Aorta (tissue), 5 donors: ENCODE data around the gene TM7SF2. TPM values are rescaled to one million over a fixed set of nuclear protein-coding genes. Genes with fewer than 3 reads are reported as not detected.

Experiments used
- ATAC-seq: fragments of 200-7000 bp; cut with Tn5 transposase; one replicate; pipeline ENCODE4 v1.9.1; 2022; ENCODE audit warnings: moderate library complexity; ENCODE audit not compliant: low FRiP score
- DNase-seq, 2 donors: peaks; one replicate each; pipeline ENCODE4 v3.0.0-alpha.2; 2020
- H3K27ac ChIP-seq, 2 donors: one replicate each; pipeline ENCODE4 v1.5.1; 2013; ENCODE audit warnings: low read length in 2 of 2, mild to moderate bottlenecking in 2 of 2, moderate library complexity in 2 of 2, control low read depth in 1 of 2, inconsistent platforms in 1 of 2, low read depth in 1 of 2
- H3K27me3 ChIP-seq, 2 donors: one replicate each; pipeline ENCODE4 v1.6.1; 2013; ENCODE audit warnings: control low read depth in 1 of 2, low read length in 1 of 2, mild to moderate bottlenecking in 1 of 2, moderate library complexity in 1 of 2; ENCODE audit not compliant: insufficient read depth in 2 of 2, control insufficient read depth in 1 of 2
- H3K36me3 ChIP-seq, 2 donors: one replicate each; pipeline ENCODE4 v1.6.1; 2013; ENCODE audit warnings: control low read depth in 1 of 2, low read length in 1 of 2, mild to moderate bottlenecking in 1 of 2; ENCODE audit not compliant: insufficient read depth in 2 of 2, control insufficient read depth in 1 of 2
- H3K4me1 ChIP-seq, 2 donors: one replicate each; pipeline ENCODE4 v1.6.1; 2013; ENCODE audit warnings: low read length in 2 of 2, control low read depth in 1 of 2, mild to moderate bottlenecking in 1 of 2, moderate library complexity in 1 of 2; ENCODE audit not compliant: insufficient read depth in 2 of 2, control insufficient read depth in 1 of 2
- H3K4me3 ChIP-seq, 2 donors: one replicate each; pipeline ENCODE4 v1.5.1; 2013; ENCODE audit warnings: low read length in 2 of 2, control low read depth in 1 of 2, mild to moderate bottlenecking in 1 of 2
- H3K9me3 ChIP-seq: one replicate; pipeline ENCODE4 v1.6.1; 2013; ENCODE audit warnings: mild to moderate bottlenecking, low read length; ENCODE audit not compliant: control insufficient read depth
- WGBS, 2 donors: extraction: QIAGEN DNeasy Blood & Tissue Kit; methylation state at CpG; one replicate each; pipeline ENCODE4 v1.1.7; 2013; 5-methylcytosine and 5-hydroxymethylcytosine counted together
- intact Hi-C, 2 donors: fragments of 100-400 bp; cut with DNase I; formaldehyde crosslinking; loops; one replicate each; pipeline versions ENCODE4 v1.14.2 to v1.15.0; 2022
- polyA plus RNA-seq, 2 donors: library from polyadenylated mRNA; stranded (reverse); fragments of 200-250 nt; gene quantifications; one replicate each; pipeline ENCODE4 v1.2.3, GENCODE V29; 2013
- total RNA-seq, 2 donors: library from RNA; stranded (reverse); fragmentation: NEBNext Ultra II Directional; extraction: Animal tissue kit (Norgen Biotek cat#: 25700); gene quantifications; one replicate each; pipeline ENCODE4 v1.2.1, GENCODE V29; 2021
- donor health status: healthy with polysubstance abuse.
- donor health status: Bipolar disorder and iron deficiency.
- donor health status: DM: no; HTN: no; CAD: no.
- donor health status: DM: no; HTN: no; CAD: no.
- donor health status: DM: yes; HTN: yes; CAD: no.

Gene TM7SF2
- total and polyA plus RNA-seq, 4 donors, result 4.0 to 11.8 (median 6.2) TPM

DNA sequence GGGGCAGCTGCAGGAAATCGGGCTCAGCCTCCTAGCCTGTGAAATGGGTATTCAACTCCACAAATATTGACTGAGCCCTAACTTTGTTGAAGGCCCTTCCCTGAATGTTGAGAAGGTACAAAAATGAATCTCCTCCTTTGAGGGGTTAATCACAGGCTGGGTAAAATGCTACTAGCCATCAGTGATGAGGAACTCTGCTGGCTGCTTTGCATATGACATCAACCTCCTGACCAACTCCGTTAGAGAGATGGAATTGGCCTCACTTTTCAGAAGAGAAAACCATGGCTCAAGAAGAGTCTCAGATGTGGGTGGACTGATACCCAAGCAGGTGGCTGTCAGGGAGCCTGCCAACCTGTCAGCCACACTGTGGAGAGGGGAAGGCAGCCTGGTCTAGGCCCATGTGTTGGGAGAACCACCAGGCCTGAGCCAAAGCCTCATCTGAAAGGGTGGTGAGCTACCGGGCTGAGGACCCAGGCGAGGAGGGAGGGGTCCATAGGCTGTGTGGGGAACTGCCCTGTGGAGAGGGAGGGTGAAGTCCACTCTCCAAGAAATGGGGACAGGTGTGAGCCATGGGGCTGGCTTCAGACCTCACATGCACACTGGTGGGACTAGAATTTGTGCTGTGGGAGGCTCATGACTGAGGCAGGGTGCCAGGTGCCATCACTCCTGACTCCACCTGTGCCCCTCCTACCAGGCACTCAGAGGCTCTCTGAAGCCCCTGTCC lies 39.6 kb upstream of the TM7SF2 start:
- Histone ChIP-seq H3K4me1 (no peaks in the 10 kb centered on the region), H3K4me3 (no peak overlapping the region), H3K36me3 (no peaks in the 10 kb centered on the region), H3K27me3 (no peaks in the 10 kb centered on the region), H3K9me3 (no peaks in the 10 kb centered on the region), H3K27ac (no peak overlapping the region)
- ATAC-seq (no peak), DNase-seq (no peak)
- WGBS, 2 donors, result 62 to 66% methylated on average over 4 of the region's 4 CpGs
- intact Hi-C loops, result no loop called here

DNA sequence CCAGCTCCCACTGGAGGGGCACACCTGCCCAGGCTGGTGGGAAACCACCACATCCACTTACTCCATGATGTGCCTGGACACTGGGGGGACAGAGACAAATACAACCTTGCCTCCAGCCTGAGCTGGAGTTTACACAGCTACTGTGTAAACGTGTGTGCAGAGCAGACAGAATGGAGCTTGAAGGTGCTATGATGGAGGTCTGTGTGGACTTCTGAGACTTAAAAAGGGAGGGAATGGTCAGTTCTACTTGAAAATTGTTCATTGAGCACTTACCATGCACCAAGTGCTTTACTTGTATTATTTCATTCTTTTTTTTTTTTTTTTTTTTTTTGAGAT lies 39.1 kb upstream of the TM7SF2 start:
- intact Hi-C loops, result no loop called here

DNA sequence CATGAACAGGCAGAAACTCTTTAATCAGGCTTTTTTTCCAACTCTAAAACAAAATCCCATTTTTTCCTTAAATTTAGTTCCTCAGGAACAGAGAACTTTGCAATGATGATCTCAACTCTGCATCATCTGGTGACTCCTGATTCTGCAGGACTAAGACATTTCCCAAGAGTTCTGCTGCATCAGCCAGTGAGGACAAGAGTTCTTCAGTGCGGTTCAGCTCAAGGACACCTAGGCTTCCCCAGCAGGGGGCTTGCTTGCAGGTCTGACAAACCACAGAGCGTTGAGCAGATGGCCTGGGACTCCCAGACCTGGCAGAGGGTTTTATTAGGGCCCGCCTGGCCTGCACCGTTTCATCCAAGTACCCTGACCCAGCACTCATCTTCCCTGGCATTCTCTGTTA lies 34.2 kb upstream of the TM7SF2 start:
- H3K36me3 ChIP-seq, result no peaks in the 10 kb centered on the region
- WGBS, 2 donors, result 80 to 85% methylated on average over 4 of the region's 4 CpGs
- H3K27ac ChIP-seq, result no peak overlapping the region
- H3K4me3 ChIP-seq, result no peak overlapping the region
- H3K4me1 ChIP-seq, result no peaks in the 10 kb centered on the region
- ATAC-seq (no peak), DNase-seq (no peak)
- H3K9me3 ChIP-seq, result no peaks in the 10 kb centered on the region
- intact Hi-C loops, result no loop called here
- no peaks in the 10 kb centered on the region for H3K27me3 ChIP-seq

More for the DNA sequence above, 39.1 kb upstream of the TM7SF2 start:
- H3K36me3 ChIP-seq, result no peaks in the 10 kb centered on the region
- H3K4me1 ChIP-seq, result no peaks in the 10 kb centered on the region
- H3K27ac ChIP-seq, result no peak overlapping the region
- DNase-seq, result no peak
- WGBS, 2 donors, result 56 to 71% methylated on average over 1 of the region's 1 CpG
- ATAC-seq, result no peak
- H3K4me3 ChIP-seq, result no peak overlapping the region
- H3K9me3 ChIP-seq, result no peaks in the 10 kb centered on the region
- H3K27me3 ChIP-seq, result no peaks in the 10 kb centered on the region

DNA sequence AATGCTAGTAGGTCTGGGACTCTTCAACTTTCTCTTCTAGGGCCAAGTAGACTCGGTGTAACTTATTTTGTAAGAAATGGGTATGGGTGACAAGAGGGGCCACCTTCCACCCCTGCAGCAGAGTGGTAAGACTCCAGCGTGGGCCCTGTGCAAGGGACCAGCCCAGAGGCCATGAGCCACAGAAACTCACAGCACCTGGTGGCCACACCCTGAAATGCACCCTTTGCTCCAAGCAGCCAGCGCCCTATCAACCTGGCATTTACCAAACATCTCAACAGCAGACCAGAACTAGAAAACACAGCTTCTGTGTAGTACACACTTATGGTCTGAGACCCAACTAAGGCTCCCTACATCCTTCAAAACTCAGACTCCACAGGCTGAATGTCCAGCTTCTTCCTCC lies 33.5 kb upstream of the TM7SF2 start:
- no peaks in the 10 kb centered on the region for H3K27me3 ChIP-seq
- H3K27ac ChIP-seq, result no peak overlapping the region
- H3K9me3 ChIP-seq, result no peaks in the 10 kb centered on the region
- no peak for DNase-seq
- ATAC-seq, result peak; percentile 15
- H3K4me3 ChIP-seq, result no peak overlapping the region
- no peaks in the 10 kb centered on the region for H3K36me3 ChIP-seq
- H3K4me1 ChIP-seq, result no peaks in the 10 kb centered on the region
- intact Hi-C loops, result no loop called here
- 62 to 67% methylated on average over 3 of the region's 3 CpGs for WGBS, 2 donors

DNA sequence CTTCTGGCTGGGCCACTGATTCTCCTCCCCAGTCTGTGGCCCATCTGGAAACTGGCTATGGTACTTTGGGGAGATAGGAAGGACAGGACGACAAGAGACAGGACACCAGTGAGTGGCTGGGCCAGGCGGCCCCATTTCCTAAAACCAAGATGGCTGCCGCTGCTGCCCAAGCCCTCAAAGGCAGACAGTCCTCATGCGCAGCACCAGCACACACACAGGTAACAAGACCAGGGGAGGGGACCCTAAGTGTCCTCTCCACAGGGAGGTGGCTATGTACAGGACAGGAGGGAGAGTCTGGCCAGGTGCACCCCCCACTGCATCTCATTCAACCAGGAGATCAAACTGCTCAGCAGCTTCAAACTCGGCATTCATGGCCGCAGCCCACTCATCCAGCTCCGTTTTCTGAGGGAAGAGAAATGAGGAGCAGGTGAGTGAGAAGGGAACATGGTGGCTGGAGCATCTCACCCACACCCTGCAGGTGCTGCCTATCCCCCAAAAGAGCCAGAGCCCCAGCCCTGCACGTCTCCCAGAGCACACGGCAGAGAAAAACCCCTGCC lies 32.8 kb upstream of the TM7SF2 start:
- Histone ChIP-seq H3K27me3 (no peaks in the 10 kb centered on the region), H3K36me3 (no peaks in the 10 kb centered on the region), H3K4me1 (no peaks in the 10 kb centered on the region), H3K4me3 (no peak overlapping the region), H3K9me3 (no peaks in the 10 kb centered on the region), H3K27ac (no peak overlapping the region)
- no peak for DNase-seq
- 90 to 95% methylated on average over 9 of the region's 9 CpGs for WGBS, 2 donors
- intact Hi-C loops, result no loop called here
- no peak for ATAC-seq

DNA sequence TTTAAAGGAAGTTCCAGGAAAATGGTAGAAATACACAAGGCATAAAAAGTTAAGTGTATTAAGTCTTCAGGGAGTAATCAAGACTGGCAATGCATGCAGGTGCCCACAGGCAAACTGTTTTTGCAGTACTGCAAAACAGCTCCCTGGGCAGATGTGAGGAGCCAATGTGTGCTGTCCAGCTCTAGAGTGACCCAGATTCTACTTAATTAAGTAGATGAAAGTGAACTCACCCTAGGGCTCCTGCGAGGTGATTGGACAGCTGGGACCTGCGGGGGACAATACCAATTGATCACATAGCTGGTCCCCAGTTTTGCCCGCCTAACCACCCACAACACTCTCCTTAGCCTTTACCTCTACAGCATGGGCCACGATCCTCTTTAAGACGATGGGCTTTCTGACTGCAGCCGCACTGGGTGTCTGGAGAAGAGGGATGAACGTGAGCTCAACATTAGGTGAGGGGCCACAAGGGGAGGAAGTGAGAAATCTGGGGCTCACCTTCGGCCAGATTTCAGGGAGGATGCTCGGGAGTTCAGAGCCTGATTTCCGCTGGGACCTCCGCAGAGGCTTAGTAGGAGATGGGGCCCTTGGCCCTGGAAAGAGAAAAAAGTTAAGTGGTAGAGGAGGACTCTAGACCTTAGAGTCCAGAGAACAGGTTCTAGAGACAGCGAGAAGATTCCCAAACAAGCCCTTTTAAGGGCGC lies 28.4 kb upstream of the TM7SF2 start:
- no peak overlapping the region for H3K27ac ChIP-seq

DNA sequence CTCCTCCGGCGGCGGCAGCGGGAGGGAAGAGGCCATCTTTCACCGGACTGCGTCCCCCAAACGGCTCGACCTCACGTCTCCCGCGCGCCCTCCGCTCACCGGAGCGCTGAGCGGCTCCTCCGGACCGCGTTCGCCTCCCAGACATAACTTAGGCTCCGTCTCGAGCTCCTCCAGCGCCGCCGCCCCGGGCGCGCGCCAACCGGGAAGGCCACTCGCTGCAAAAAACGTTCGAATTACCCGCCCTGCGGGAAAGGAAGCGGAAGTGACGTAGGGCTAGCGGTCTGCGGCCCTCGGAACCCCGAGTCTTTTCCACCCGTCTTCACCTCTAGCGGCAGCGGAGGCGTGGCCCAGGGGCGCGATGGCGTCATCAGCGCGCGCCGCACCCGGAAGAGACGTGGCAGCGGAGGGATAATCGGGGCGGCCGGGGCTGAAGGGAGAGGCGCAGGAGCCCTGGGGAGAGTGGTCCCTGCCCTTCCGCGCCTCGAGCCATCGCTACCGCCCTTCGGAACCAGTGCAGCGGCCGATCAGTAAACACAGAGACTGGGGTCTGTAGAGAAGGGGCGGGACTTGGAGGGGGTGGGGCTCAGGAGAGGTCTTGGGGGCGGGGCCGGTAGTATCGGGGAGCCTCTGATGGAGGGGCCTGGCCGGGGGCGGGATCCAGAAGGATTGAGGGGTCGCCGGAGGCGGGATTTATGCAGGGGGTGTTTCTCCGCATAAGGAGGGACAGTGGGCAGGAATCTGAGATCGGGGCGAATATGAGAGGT lies 27.7 kb upstream of the TM7SF2 start, which contains the start of the genes CDCA5 and ZFPL1:
Gene CDCA5, minus strand, starts transcription at position 207 of the 764 bp plus-strand sequence. Its CDS starts 62 bp downstream, at position 145.
Gene ZFPL1, plus strand, starts transcription at position 389 of the 764 bp plus-strand sequence. CDS start 477 bp downstream, outside the sequence.
- H3K9me3 ChIP-seq, result no peaks in the 10 kb centered on the region
- peak within 1 kb of the TSS; percentile 79 to 83 for H3K4me3 ChIP-seq
- 0 to 1% methylated on average over 72 to 79 of the region's 79 CpGs for WGBS, 2 donors
- H3K27ac ChIP-seq, result peak within 1 kb of the TSS; percentile 17 to 35
- H3K4me1 ChIP-seq, result no peaks in the 10 kb centered on the region
- ATAC-seq (peak; percentile 98), DNase-seq (peak; percentile 97 to 98)
- no peaks in the 10 kb centered on the region for H3K27me3 ChIP-seq
- intact Hi-C loops, result loop anchor here (5.0 to 10.0 kb wide), 2 partner anchors 38 to 59 kb away; partner anchors contain the start of genes FAU (in 1 of the 2), MRPL49 (in 1 of the 2) and SNX15 (in 1 of the 2)
- H3K36me3 ChIP-seq, result no peaks in the 10 kb centered on the region

More for the DNA sequence above, 28.4 kb upstream of the TM7SF2 start:
- ATAC-seq (no peak), DNase-seq (no peak)
- H3K9me3 ChIP-seq, result no peaks in the 10 kb centered on the region
- no peaks in the 10 kb centered on the region for H3K36me3 ChIP-seq
- no peaks in the 10 kb centered on the region for H3K4me1 ChIP-seq
- intact Hi-C loops, result loop anchor here (5.0 to 10.0 kb wide), 2 partner anchors 39 to 58 kb away; partner anchors contain the start of genes FAU (in 1 of the 2), MRPL49 (in 1 of the 2) and SNX15 (in 1 of the 2)
- H3K4me3 ChIP-seq, result peak overlapping the region in 1 of 2 donors; percentile 14
- no peaks in the 10 kb centered on the region for H3K27me3 ChIP-seq
- WGBS, 2 donors, result 3 to 4% methylated on average over 13 of the region's 13 CpGs
